Measurements from ENCODE around the gene PKN1. TPM values are rescaled to one million over a fixed set of nuclear protein-coding genes. Genes with fewer than 3 reads are reported as not detected.

The PKN1 gene
- total and polyA plus RNA-seq, 7 donors = 40.7 to 136 (median 69.2) TPM

DNA sequence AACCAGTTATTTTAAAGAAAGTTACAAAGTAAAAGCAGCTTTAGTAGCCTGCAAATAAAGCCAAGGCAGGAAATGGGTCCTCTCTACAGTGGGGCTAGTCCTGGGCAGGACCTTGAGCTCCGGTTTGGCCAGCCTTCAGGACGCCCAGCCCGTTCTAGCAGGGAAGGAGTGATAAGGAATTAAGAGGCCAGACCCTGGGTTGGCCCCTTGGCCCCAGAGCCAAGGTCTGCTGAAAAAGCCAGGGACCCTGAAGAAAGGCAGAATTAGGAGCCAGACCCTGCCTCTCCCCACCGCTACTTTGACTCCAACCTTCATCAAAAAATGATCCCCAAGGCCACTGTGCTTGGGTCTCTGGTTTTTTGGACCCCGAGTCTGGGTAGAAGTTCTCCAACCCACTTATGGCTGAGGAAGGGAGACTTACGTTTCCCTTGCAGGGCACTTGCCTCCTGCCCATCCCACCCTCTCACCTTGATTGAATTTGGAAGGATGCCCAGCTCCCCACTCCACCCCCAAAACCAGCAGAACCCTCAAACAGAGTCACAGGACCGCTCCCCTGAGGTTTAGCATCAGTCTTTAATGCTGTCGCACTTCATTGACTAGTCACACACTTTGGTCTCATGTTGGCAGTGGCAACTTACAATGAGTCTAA lies 81.2 kb downstream of the PKN1 start:
- ATAC-seq (no peak), DNase-seq (no peak)
- no peak for TF ChIP-seq CTCF (IDR thresholded peaks at IDR 0.05)
- H3K9me3 ChIP-seq = no peaks in the 10 kb centered on the region
- intact Hi-C loops (cut with DNase I) = no loop called here
- H3K4me3 ChIP-seq = peak overlapping the region; percentile 82
- no peaks in the 10 kb centered on the region for H3K27me3 ChIP-seq (ENCODE audit: insufficient read depth in 3 of 3, low read length in 2 of 3)
- 82 to 90% (median 82%) methylated on average over 8 of the region's 8 CpGs for WGBS, 3 donors
- peaks cover 41% of the 10 kb centered on the region for H3K4me1 ChIP-seq
- H3K27ac ChIP-seq = peak overlapping the region; percentile 1
- H3K36me3 ChIP-seq (ENCODE audit: insufficient read depth in 1 of 2, low read depth in 1 of 2) = peaks cover 10 to 35% of the 10 kb centered on the region in 2 donors

- DNase-seq = no peak
- ATAC-seq = no peak
- Histone ChIP-seq H3K27ac (peak overlapping the region; percentile 41), H3K4me3 (peak overlapping the region; percentile 82), H3K9me3 (no peaks in the 10 kb centered on the region), H3K36me3 (ENCODE audit: insufficient read depth in 1 of 2, low read depth in 1 of 2) (peaks cover 10 to 35% of the 10 kb centered on the region in 2 donors), H3K4me1 (peaks cover 42% of the 10 kb centered on the region), H3K27me3 (ENCODE audit: insufficient read depth in 3 of 3, low read length in 2 of 3) (no peaks in the 10 kb centered on the region)
- TF ChIP-seq CTCF (IDR thresholded peaks at IDR 0.05) = no peak
- WGBS, 3 donors = 33 to 55% (median 43%) methylated on average over 8 of the region's 8 CpGs
- intact Hi-C loops (cut with DNase I) = loop anchor here in 1 of 2 donors (5.0 kb wide), 1 partner anchor 47 kb away; no protein-coding TSS in a partner anchor
Measured at GRCh38 chr19:14515501-14516047, 82.5 kb downstream of the PKN1 start.

GRCh38 chr19:14516048-14516534 lies 83.0 kb downstream of the PKN1 start:
- TF ChIP-seq CTCF (IDR thresholded peaks at IDR 0.05) = no peak
- H3K27me3 ChIP-seq (ENCODE audit: insufficient read depth in 3 of 3, low read length in 2 of 3) = no peaks in the 10 kb centered on the region
- intact Hi-C loops (cut with DNase I) = loop anchor here in 1 of 2 donors (5.0 kb wide), 1 partner anchor 46 kb away; no protein-coding TSS in a partner anchor
- no peak for DNase-seq
- H3K36me3 ChIP-seq (ENCODE audit: insufficient read depth in 1 of 2, low read depth in 1 of 2) = peaks cover 10 to 35% of the 10 kb centered on the region in 2 donors
- peak overlapping the region; percentile 82 for H3K4me3 ChIP-seq
- ATAC-seq = no peak
- H3K27ac ChIP-seq = peak overlapping the region; percentile 41
- no peaks in the 10 kb centered on the region for H3K9me3 ChIP-seq
- WGBS, 3 donors = 51 to 63% (median 55%) methylated on average over 15 of the region's 15 CpGs
- H3K4me1 ChIP-seq = peaks cover 42% of the 10 kb centered on the region

GRCh38 chr19:14516746-14517438 lies 83.8 kb downstream of the PKN1 start:
- 8 to 19% (median 13%) methylated on average over 22 of the region's 22 CpGs for WGBS, 3 donors
- Histone ChIP-seq H3K4me3 (peak overlapping the region; percentile 82), H3K27ac (peak overlapping the region; percentile 98), H3K9me3 (no peaks in the 10 kb centered on the region), H3K36me3 (ENCODE audit: insufficient read depth in 1 of 2, low read depth in 1 of 2) (peaks cover 10 to 35% of the 10 kb centered on the region in 2 donors), H3K4me1 (peaks cover 42% of the 10 kb centered on the region), H3K27me3 (ENCODE audit: insufficient read depth in 3 of 3, low read length in 2 of 3) (no peaks in the 10 kb centered on the region)
- TF ChIP-seq CTCF (IDR thresholded peaks at IDR 0.05) = no peak
- intact Hi-C loops (cut with DNase I) = loop anchor here in 1 of 2 donors (5.0 kb wide), 1 partner anchor 45 kb away; no protein-coding TSS in a partner anchor
- DNase-seq = no peak
- no peak for ATAC-seq
